Upper lobe of right lung (tissue), 1 donor: ENCODE results near the gene IFI16. TPM values are rescaled to one million over a fixed set of nuclear protein-coding genes. Genes with fewer than 3 reads are reported as not detected.

Experiments used
- ATAC-seq: fragments of 200-7000 bp; cut with Tn5 transposase; one replicate; pipeline ENCODE4 v1.9.1; 2020; ENCODE audit warnings: mild to moderate bottlenecking, moderate library complexity
- DNase-seq: peaks from one replicate; pipeline ENCODE4 v3.0.0-alpha.2; 2020
- H3K27ac ChIP-seq: fragments of 200-600 bp; one replicate; pipeline ENCODE4 v1.8.0; 2022
- H3K27me3 ChIP-seq: fragments of 200-600 bp; one replicate; pipeline ENCODE4 v1.8.0; 2022; ENCODE audit warnings: mild to moderate bottlenecking
- H3K36me3 ChIP-seq: fragments of 200-600 bp; one replicate; pipeline ENCODE4 v1.8.0; 2022
- H3K4me1 ChIP-seq: fragments of 200-600 bp; one replicate; pipeline ENCODE4 v1.8.0; 2022
- H3K4me3 ChIP-seq: fragments of 200-600 bp; one replicate; pipeline ENCODE4 v1.8.0; 2022; ENCODE audit warnings: mild to moderate bottlenecking
- H3K9me3 ChIP-seq: fragments of 200-600 bp; one replicate; pipeline ENCODE4 v1.8.0; 2022
- CTCF ChIP-seq: fragments of 200-600 bp; IDR thresholded peaks from one replicate; pipeline ENCODE4 v1.8.0; 2022; ENCODE audit warnings: antibody characterized with exemption
- intact Hi-C: fragments of 100-400 bp; cut with DNase I; formaldehyde crosslinking; loops from one replicate; pipeline ENCODE4 v1.11.0; 2022
- long read RNA-seq: library from polyadenylated mRNA; unstranded; transcript quantifications from one replicate; pipeline ENCODE4 v2.0.0, GENCODE V29; 2021
- total RNA-seq: library from RNA; stranded (reverse); fragmentation: NEBNext Ultra II Directional; extraction: Animal tissue kit (Norgen Biotek cat#: 25700); gene quantifications from one replicate; pipeline ENCODE4 v1.2.1, GENCODE V29; 2021
- donor health status: DM: no; HTN: yes; CAD: no; lungs with severe emphysema.

Gene IFI16
- 98.0 TPM for total RNA-seq
- long read RNA-seq, transcript IFI16-205 (11 exons, 2,704 nt), result minor isoform, 18 of 69 reads
- long read RNA-seq, transcript IFI16-201 (12 exons, 2,867 nt), result major isoform, 22 of 69 reads
- long read RNA-seq, partial matches to known transcripts, result 9 of 69 reads
- long read RNA-seq, other reads (novel, unspliced or antisense), result 20 of 69 reads

DNA sequence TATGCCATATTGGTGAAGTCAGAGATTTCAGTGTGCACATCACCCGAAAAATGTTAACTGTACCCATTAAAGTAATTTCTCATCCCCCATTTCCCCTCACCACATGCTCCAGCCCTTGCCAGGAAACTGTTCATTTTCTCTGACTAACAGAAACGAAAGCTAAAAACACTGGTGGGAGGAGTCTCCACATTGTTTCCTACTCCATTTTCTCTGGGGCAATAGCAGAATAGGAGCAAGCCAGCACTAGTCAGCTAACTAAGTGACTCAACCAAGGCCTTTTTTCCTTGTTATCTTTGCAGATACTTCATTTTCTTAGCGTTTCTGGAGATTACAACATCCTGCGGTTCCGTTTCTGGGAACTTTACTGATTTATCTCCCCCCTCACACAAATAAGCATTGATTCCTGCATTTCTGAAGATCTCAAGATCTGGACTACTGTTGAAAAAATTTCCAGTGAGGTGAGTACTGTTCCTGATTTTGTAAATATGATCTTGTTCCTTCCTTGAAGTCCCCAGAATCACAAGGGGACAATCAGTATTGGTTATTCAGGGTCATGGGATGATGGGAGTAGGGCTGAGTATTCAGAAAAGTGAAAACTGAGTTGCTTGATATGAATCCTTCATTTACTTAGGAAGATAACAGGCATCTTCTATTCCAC is at the start of gene IFI16:
Gene IFI16, plus strand, starts transcription at position 204 of the 658 bp plus-strand sequence. CDS start 4,774 bp downstream, outside the sequence.
- Histone ChIP-seq H3K27me3 (no peaks in the 10 kb centered on the region), H3K4me3 (peak within 1 kb of the TSS; percentile 72), H3K27ac (peak within 1 kb of the TSS; percentile 93), H3K36me3 (peaks cover 2% of the 10 kb centered on the region), H3K4me1 (peaks cover 38% of the 10 kb centered on the region), H3K9me3 (no peaks in the 10 kb centered on the region)
- no peak for DNase-seq
- no peak for TF ChIP-seq CTCF
- intact Hi-C loops, result no loop called here
- peak; percentile 90 for ATAC-seq

- ATAC-seq, result no peak
- H3K36me3 ChIP-seq, result no peaks in the 10 kb centered on the region
- H3K4me3 ChIP-seq, result no peak overlapping the region
- no peaks in the 10 kb centered on the region for H3K4me1 ChIP-seq
- no peaks in the 10 kb centered on the region for H3K9me3 ChIP-seq
- DNase-seq, result no peak
- intact Hi-C loops, result no loop called here
- H3K27ac ChIP-seq, result no peak overlapping the region
- no peak for TF ChIP-seq CTCF
- no peaks in the 10 kb centered on the region for H3K27me3 ChIP-seq
These were observed 48.5 kb upstream of the IFI16 start for GRCh38 chr1:158961178-158961577.

DNA sequence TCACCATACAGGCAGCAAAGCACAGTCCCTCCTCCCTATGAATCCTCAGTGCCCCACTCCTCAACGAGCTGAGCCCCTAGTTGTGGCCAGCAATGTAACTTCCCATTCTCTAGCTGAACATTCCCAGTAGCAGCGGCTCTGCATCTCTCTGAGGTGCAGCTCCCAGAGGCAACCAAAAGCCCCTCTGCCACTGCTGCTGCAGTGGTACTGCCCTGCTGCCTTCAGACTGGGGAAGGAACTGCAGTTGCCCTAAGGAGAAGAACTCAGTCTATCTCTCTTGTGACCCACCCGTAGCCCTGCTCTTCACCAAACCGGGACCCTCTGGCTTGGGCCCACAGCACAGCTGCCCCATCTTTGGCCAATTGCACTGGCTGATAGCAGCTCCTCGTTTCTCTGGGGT is 46.7 kb upstream of the IFI16 start:
- H3K4me1 ChIP-seq, result no peaks in the 10 kb centered on the region
- intact Hi-C loops, result no loop called here
- DNase-seq, result no peak
- no peaks in the 10 kb centered on the region for H3K27me3 ChIP-seq
- no peak for TF ChIP-seq CTCF
- ATAC-seq, result no peak
- no peaks in the 10 kb centered on the region for H3K36me3 ChIP-seq
- H3K9me3 ChIP-seq, result no peaks in the 10 kb centered on the region
- H3K4me3 ChIP-seq, result no peak overlapping the region
- H3K27ac ChIP-seq, result no peak overlapping the region

- H3K27me3 ChIP-seq, result no peaks in the 10 kb centered on the region
- TF ChIP-seq CTCF, result no peak
- H3K27ac ChIP-seq, result no peak overlapping the region
- intact Hi-C loops, result no loop called here
- DNase-seq, result no peak
- H3K36me3 ChIP-seq, result no peaks in the 10 kb centered on the region
- no peak overlapping the region for H3K4me3 ChIP-seq
- ATAC-seq, result no peak
- no peaks in the 10 kb centered on the region for H3K4me1 ChIP-seq
- H3K9me3 ChIP-seq, result no peaks in the 10 kb centered on the region
These were observed 40.5 kb upstream of the IFI16 start for GRCh38 chr1:158969166-158969565.

GRCh38 chr1:158969855-158970254 is 39.9 kb upstream of the IFI16 start:
- no peaks in the 10 kb centered on the region for H3K9me3 ChIP-seq
- H3K4me1 ChIP-seq, result no peaks in the 10 kb centered on the region
- no peaks in the 10 kb centered on the region for H3K27me3 ChIP-seq
- ATAC-seq (no peak), DNase-seq (no peak)
- no peak for TF ChIP-seq CTCF
- H3K36me3 ChIP-seq, result no peaks in the 10 kb centered on the region
- no peak overlapping the region for H3K4me3 ChIP-seq
- intact Hi-C loops, result no loop called here
- no peak overlapping the region for H3K27ac ChIP-seq
